ENCODE measurements around the gene TMEM30A. TPM values are rescaled to one million over a fixed set of nuclear protein-coding genes. Genes with fewer than 3 reads are reported as not detected.

TMEM30A gene
- total and polyA plus RNA-seq, 11 donors, result 21.8 to 86.3 (median 55.9) TPM

DNA sequence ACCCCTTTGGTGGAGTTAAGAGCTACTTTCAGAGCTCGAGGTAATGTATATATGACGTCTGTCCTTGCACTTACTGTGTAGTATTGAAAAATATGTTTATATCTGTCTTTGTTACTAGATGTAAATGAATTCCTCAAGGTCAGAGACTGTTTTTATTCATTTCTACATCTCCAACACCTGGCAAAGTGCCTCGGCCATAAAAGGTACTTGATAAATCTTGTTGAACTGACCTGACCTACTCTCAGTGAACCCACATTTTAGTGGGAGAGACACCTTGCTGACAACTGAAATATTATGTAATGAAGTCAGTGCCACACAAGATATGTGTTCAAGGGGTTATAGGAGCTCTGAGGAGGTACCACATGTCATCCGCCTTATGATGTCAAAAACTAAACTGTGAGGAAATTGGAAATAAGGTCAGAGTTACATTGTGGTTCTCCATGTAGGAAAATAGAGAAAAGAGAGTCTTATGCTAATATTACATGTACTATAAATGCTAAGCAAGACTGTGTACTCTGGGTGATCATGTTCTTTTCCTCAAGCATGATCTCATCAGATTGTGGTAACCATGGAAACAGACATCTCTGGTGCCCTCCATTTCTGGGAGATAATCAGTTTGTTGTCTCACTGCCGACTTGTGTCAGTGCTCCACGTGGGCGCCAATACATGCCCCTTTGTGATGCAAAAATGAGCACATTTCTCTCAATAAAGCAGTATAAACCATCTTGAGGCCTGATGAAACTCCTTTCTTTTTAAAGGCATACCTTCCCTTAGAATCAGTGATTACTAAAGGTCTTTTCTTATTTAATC, 5.7 kb upstream of the TMEM30A start:
- no peak for DNase-seq
- TF ChIP-seq, protein P1, sequence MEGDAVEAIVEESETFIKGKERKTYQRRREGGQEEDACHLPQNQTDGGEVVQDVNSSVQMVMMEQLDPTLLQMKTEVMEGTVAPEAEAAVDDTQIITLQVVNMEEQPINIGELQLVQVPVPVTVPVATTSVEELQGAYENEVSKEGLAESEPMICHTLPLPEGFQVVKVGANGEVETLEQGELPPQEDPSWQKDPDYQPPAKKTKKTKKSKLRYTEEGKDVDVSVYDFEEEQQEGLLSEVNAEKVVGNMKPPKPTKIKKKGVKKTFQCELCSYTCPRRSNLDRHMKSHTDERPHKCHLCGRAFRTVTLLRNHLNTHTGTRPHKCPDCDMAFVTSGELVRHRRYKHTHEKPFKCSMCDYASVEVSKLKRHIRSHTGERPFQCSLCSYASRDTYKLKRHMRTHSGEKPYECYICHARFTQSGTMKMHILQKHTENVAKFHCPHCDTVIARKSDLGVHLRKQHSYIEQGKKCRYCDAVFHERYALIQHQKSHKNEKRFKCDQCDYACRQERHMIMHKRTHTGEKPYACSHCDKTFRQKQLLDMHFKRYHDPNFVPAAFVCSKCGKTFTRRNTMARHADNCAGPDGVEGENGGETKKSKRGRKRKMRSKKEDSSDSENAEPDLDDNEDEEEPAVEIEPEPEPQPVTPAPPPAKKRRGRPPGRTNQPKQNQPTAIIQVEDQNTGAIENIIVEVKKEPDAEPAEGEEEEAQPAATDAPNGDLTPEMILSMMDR (IDR thresholded peaks at IDR 0.05), result no peak
- TF ChIP-seq POLR2A (IDR thresholded peaks at IDR 0.05), result no peak
- H3K27ac ChIP-seq, result peak overlapping the region in 1 of 12 donors; percentile 1
- H3K4me3 ChIP-seq, result no peak overlapping the region
- peaks cover 0 to 37% (median 3%) of the 10 kb centered on the region in 9 donors for H3K36me3 ChIP-seq
- H3K27me3 ChIP-seq, result no peaks in the 10 kb centered on the region
- H3K4me1 ChIP-seq, result peaks cover 0 to 43% (median 17%) of the 10 kb centered on the region in 12 donors
- H3K9me3 ChIP-seq, result no peaks in the 10 kb centered on the region
- intact Hi-C loops (cut with DNase I), result loop anchor here in 1 of 10 donors (10.0 kb wide), 1 partner anchor 234 kb away; no protein-coding TSS in a partner anchor
- 66 to 71% (median 68%) methylated on average over 7 of the region's 7 CpGs for WGBS, 4 donors
- ATAC-seq, result no peak

DNA sequence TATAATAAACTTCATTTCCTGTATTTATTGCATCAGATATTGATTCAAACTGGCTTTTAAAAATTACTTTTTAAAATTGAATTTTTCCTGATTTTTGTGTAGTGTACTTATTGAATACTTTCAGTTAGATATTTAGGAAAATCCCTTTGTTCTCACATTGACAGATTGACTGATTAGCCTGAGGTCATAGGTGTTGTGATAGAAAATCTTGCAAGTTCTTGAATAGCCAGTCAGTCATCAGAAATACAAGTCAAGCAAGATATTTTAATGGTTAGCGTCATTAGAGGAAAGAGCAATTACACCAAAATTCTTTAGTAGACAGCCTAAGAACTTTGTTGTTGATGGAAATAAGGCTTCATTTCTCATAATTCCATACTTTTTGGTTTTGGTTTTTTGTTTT, 3.4 kb upstream of the TMEM30A start:
- WGBS, 4 donors, result 97% methylated on average over 1 of the region's 1 CpG

DNA sequence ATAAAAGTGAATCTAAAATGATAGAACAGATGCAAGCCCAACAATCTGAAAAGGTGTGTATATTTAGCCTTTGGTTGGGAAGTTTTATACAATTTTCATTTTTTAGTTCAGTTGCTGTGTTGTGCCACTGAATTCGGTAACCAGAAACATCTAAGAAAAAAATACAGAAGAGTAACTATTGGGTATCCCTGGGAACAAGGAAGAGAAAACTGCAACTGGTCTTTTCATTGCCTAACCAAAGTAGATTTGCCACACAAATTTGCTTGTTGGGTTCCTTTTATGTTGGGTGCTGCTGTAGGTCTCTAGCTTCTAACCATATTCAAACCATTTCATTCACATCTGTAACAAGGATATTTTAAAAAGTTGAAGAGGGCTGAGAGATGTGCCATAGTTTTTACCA, 2.8 kb upstream of the TMEM30A start:
- 76 to 91% (median 83%) methylated on average over 1 of the region's 1 CpG for WGBS, 4 donors
- intact Hi-C loops (cut with DNase I), result loop anchor here in 1 of 10 donors (10.0 kb wide), 1 partner anchor 317 kb away; the partner anchor contains the start of gene SENP6
- Histone ChIP-seq H3K36me3 (peaks cover 0 to 16% (median 0%) of the 10 kb centered on the region in 9 donors), H3K4me3 (no peak overlapping the region), H3K27me3 (no peaks in the 10 kb centered on the region), H3K4me1 (peaks cover 4 to 51% (median 25%) of the 10 kb centered on the region in 12 donors), H3K9me3 (no peaks in the 10 kb centered on the region), H3K27ac (no peak overlapping the region)
- ATAC-seq (no peak), DNase-seq (no peak)
- no peak for TF ChIP-seq POLR2A (IDR thresholded peaks at IDR 0.05)
- TF ChIP-seq, protein P1 (IDR thresholded peaks at IDR 0.05), result no peak

More for the DNA sequence above, 3.4 kb upstream of the TMEM30A start:
- TF ChIP-seq POLR2A (IDR thresholded peaks at IDR 0.05), result no peak
- TF ChIP-seq, protein P1 (IDR thresholded peaks at IDR 0.05), result no peak
- no peaks in the 10 kb centered on the region for H3K27me3 ChIP-seq
- no peak for ATAC-seq
- H3K4me3 ChIP-seq, result no peak overlapping the region
- no peaks in the 10 kb centered on the region for H3K9me3 ChIP-seq
- intact Hi-C loops (cut with DNase I), result loop anchor here in 1 of 10 donors (10.0 kb wide), 1 partner anchor 317 kb away; the partner anchor contains the start of gene SENP6
- H3K36me3 ChIP-seq, result peaks cover 0 to 16% (median 2%) of the 10 kb centered on the region in 9 donors
- H3K4me1 ChIP-seq, result peaks cover 0 to 50% (median 22%) of the 10 kb centered on the region in 12 donors
- no peak for DNase-seq
- no peak overlapping the region for H3K27ac ChIP-seq

DNA sequence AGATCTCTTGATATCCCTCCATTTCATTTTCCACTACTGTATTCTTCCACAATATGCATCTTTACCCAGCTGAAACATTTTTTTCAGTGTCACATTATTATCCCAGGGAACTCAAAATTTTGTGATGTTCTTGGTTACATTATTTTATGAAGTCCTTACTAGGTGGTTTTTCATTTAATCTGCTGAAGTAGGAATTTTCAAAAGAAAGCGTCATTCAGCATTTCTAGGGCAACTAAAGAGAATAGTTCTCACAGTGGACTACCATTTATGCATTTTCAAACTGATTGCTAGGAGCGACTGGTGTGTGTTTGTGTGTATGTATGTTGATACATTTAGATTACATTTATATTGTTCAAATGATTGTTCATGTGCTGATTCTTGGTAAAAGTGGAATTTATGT, 2.4 kb upstream of the TMEM30A start:
- intact Hi-C loops (cut with DNase I), result loop anchor here in 1 of 10 donors (10.0 kb wide), 1 partner anchor 318 kb away; the partner anchor contains the start of gene SENP6
- Histone ChIP-seq H3K4me3 (no peak overlapping the region), H3K36me3 (peaks cover 0 to 16% (median 0%) of the 10 kb centered on the region in 9 donors), H3K4me1 (peaks cover 4 to 51% (median 28%) of the 10 kb centered on the region in 12 donors), H3K27me3 (no peaks in the 10 kb centered on the region), H3K9me3 (no peaks in the 10 kb centered on the region), H3K27ac (no peak overlapping the region)
- TF ChIP-seq, protein P1 (IDR thresholded peaks at IDR 0.05), result no peak
- TF ChIP-seq POLR2A (IDR thresholded peaks at IDR 0.05), result no peak
- ATAC-seq, result no peak
- DNase-seq, result no peak
- 90 to 93% (median 92%) methylated on average over 2 of the region's 2 CpGs for WGBS, 4 donors

All from heart left ventricle (tissue), 16 donors.